WTC11 (cell line): Measurements from ENCODE around the gene TOMM7. TPM values are rescaled to one million over a fixed set of nuclear protein-coding genes. Genes with fewer than 3 reads are reported as not detected.
"Not testable (repeated sequence)": the region's sequence is repeated elsewhere in the genome, so short reads cannot be mapped to it uniquely, and the experiment has no call there.

Source experiments
- ATAC-seq: fragments of 200-7000 bp; cut with Tn5 transposase; 2 replicates; pipeline ENCODE4 v1.10.0; 2021; ENCODE audit warnings: mild to moderate bottlenecking, moderate library complexity
- CTCF ChIA-PET: fragments of 300-600 bp; sonication (Branson Sonifier 250); formaldehyde crosslinking; loops from one replicate; lab custom pipeline; 2021; ENCODE audit warnings: antibody characterized with exemption; lab: Charles Lee
- POLR2A ChIA-PET: fragments of 350-600 bp; sonication (Branson Sonifier 250); formaldehyde crosslinking; loops from one replicate; lab custom pipeline; 2021; ENCODE audit warnings: antibody characterized with exemption; lab: Charles Lee
- DNase-seq: peaks from one replicate; pipeline ENCODE4 v3.0.0; 2021; ENCODE audit warnings: low spot score
- H3K27ac Mint-ChIP-seq: 2 replicates; pipeline ENCODE4 v1.8.0; 2021; ENCODE audit warnings: mixed read lengths
- H3K27me3 Mint-ChIP-seq: 2 replicates; pipeline ENCODE4 v1.8.0; 2021; ENCODE audit warnings: low read depth, mild to moderate bottlenecking, moderate library complexity, mixed read lengths
- H3K36me3 Mint-ChIP-seq: 2 replicates; pipeline ENCODE4 v1.8.0; 2021; ENCODE audit warnings: mixed read lengths
- H3K4me1 Mint-ChIP-seq: 2 replicates; pipeline ENCODE4 v1.8.0; 2022; ENCODE audit warnings: mixed read lengths
- H3K4me3 Mint-ChIP-seq: 2 replicates; pipeline ENCODE4 v1.8.0; 2021; ENCODE audit warnings: mild to moderate bottlenecking, moderate library complexity, mixed read lengths
- H3K9me3 Mint-ChIP-seq: 2 replicates; pipeline ENCODE4 v1.8.0; 2021; ENCODE audit warnings: mixed read lengths
- GRHL2 ChIP-seq: fragments of 250-450 bp; sonication (Bioruptor Pico); IDR thresholded peaks from 2 replicates; pipeline ENCODE4 v1.8.0; 2022; ENCODE audit warnings: mild to moderate bottlenecking, moderate library complexity; ENCODE audit not compliant: insufficient replicate concordance, severe bottlenecking
- KAT7 ChIP-seq: sonication (generic); formaldehyde crosslinking; IDR thresholded peaks from 2 replicates; pipeline ENCODE4 v1.8.1; 2023; ENCODE audit warnings: missing genetic modification reagents, mild to moderate bottlenecking, borderline replicate concordance
- MYBL2 ChIP-seq: sonication (generic); formaldehyde crosslinking; IDR thresholded peaks from 2 replicates; pipeline ENCODE4 v1.8.1; 2023; ENCODE audit warnings: mild to moderate bottlenecking, moderate library complexity, missing genetic modification reagents
- SP1 ChIP-seq: sonication (generic); formaldehyde crosslinking; conservative IDR thresholded peaks from 2 replicates; pipeline ENCODE4 v1.8.1; 2022; ENCODE audit warnings: missing genetic modification reagents
- ZNF232 ChIP-seq: sonication (generic); formaldehyde crosslinking; IDR thresholded peaks from 2 replicates; pipeline ENCODE4 v1.8.0; 2022; ENCODE audit warnings: mild to moderate bottlenecking, missing genetic modification reagents
- ZNF423 ChIP-seq: fragments of 250-450 bp; sonication (Bioruptor Pico); IDR thresholded peaks from 2 replicates; pipeline ENCODE4 v2.1.2; 2022; ENCODE audit warnings: mild to moderate bottlenecking, moderate library complexity
- ZNF671 ChIP-seq: fragments of 250-450 bp; sonication (Bioruptor Pico); IDR thresholded peaks from 2 replicates; pipeline ENCODE4 v1.8.0; 2021; ENCODE audit warnings: mild to moderate bottlenecking
- total RNA-seq: library from RNA; stranded (reverse); gene quantifications from 3 replicates; pipeline ENCODE4 v1.2.3, GENCODE V29; 2021
- TF ChIP-seq, protein P1 (sequence below): sonication (generic); formaldehyde crosslinking; IDR thresholded peaks from 2 replicates; pipeline ENCODE4 v1.8.0; 2023; ENCODE audit warnings: mild to moderate bottlenecking, missing genetic modification reagents
- TF ChIP-seq, protein P2 (sequence below): fragments of 200-600 bp; IDR thresholded peaks from 2 replicates; pipeline ENCODE4 v1.8.0; 2022; ENCODE audit warnings: antibody characterized with exemption
- TF ChIP-seq, protein P3 (sequence below): sonication (generic); formaldehyde crosslinking; IDR thresholded peaks from 2 replicates; pipeline ENCODE4 v1.8.0; 2022; ENCODE audit warnings: missing genetic modification reagents
- TF ChIP-seq, protein P4 (sequence below): fragments of 250-450 bp; sonication (Bioruptor Pico); IDR thresholded peaks from 2 replicates; pipeline ENCODE4 v1.8.0; 2021; ENCODE audit warnings: mild to moderate bottlenecking
- TF ChIP-seq, protein P5 (sequence below): sonication (generic); formaldehyde crosslinking; IDR thresholded peaks from 2 replicates; pipeline ENCODE4 v1.8.0; 2022; ENCODE audit warnings: mild to moderate bottlenecking, missing genetic modification reagents
- TF ChIP-seq, protein P6 (sequence below): sonication (generic); formaldehyde crosslinking; IDR thresholded peaks from 2 replicates; pipeline ENCODE4 v1.8.1; 2023; ENCODE audit warnings: mild to moderate bottlenecking, missing genetic modification reagents, moderate library complexity

Gene TOMM7
- total RNA-seq, 1 experiment from 2014 or later, result 500 TPM

DNA sequence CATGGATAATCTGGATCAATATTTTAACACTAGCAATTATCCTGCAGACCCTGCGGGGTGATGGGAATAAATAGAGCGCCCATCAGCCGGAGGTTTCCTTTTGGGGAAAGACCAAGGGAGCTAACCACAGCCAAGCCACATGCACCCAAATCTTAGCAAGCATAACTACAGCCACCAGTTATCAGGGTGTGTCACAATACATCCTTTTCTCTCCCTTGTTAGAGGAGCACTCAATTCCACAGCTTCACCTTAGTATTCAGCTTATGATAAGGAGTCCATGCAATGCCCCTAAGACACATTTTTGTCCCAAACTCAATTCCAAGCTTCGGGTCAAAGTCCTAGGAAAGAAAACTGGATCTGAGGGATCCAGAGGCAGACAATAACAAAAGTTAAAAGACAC, 15.9 kb downstream of the TOMM7 start (continued):
- TF ChIP-seq, protein P1, sequence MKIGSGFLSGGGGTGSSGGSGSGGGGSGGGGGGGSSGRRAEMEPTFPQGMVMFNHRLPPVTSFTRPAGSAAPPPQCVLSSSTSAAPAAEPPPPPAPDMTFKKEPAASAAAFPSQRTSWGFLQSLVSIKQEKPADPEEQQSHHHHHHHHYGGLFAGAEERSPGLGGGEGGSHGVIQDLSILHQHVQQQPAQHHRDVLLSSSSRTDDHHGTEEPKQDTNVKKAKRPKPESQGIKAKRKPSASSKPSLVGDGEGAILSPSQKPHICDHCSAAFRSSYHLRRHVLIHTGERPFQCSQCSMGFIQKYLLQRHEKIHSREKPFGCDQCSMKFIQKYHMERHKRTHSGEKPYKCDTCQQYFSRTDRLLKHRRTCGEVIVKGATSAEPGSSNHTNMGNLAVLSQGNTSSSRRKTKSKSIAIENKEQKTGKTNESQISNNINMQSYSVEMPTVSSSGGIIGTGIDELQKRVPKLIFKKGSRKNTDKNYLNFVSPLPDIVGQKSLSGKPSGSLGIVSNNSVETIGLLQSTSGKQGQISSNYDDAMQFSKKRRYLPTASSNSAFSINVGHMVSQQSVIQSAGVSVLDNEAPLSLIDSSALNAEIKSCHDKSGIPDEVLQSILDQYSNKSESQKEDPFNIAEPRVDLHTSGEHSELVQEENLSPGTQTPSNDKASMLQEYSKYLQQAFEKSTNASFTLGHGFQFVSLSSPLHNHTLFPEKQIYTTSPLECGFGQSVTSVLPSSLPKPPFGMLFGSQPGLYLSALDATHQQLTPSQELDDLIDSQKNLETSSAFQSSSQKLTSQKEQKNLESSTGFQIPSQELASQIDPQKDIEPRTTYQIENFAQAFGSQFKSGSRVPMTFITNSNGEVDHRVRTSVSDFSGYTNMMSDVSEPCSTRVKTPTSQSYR, result no peak
- TF ChIP-seq, protein P2, sequence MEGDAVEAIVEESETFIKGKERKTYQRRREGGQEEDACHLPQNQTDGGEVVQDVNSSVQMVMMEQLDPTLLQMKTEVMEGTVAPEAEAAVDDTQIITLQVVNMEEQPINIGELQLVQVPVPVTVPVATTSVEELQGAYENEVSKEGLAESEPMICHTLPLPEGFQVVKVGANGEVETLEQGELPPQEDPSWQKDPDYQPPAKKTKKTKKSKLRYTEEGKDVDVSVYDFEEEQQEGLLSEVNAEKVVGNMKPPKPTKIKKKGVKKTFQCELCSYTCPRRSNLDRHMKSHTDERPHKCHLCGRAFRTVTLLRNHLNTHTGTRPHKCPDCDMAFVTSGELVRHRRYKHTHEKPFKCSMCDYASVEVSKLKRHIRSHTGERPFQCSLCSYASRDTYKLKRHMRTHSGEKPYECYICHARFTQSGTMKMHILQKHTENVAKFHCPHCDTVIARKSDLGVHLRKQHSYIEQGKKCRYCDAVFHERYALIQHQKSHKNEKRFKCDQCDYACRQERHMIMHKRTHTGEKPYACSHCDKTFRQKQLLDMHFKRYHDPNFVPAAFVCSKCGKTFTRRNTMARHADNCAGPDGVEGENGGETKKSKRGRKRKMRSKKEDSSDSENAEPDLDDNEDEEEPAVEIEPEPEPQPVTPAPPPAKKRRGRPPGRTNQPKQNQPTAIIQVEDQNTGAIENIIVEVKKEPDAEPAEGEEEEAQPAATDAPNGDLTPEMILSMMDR, result no peak

DNA sequence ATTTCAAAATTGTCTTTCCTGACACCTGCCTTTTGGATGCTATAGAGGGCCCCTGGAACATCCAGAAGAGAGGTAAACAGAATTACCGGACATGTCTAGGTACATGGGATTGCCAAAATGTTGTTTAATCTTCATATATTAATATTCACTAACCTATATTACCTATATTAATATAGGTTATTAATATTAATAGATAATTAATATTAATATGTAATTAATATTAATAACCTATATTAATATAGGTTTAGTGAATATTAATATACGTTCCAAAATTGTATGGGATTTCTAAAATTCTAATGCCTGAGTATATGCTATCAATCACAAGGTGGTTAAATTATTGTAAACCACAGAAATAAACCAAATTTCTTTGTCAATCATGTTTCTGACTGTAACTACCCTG, 17.4 kb downstream of the TOMM7 start:
- Mint-ChIP-seq H3K36me3 (peaks cover 10% of the 10 kb centered on the region), H3K27ac (no peak overlapping the region), H3K27me3 (no peaks in the 10 kb centered on the region), H3K4me1 (peaks cover 71% of the 10 kb centered on the region), H3K9me3 (peaks cover 8% of the 10 kb centered on the region; the same call in 1 of the 2 replicates), H3K4me3 (no peak overlapping the region)
- CTCF ChIA-PET, result interaction anchor here (2.2 kb wide), 1 partner anchor 23 kb away, joined by 7 read pairs; no protein-coding TSS in a partner anchor
- ATAC-seq (no peak), DNase-seq (no peak)
- POLR2A ChIA-PET, result no interaction called here
- no peak for TF ChIP-seq MYBL2 (CRISPR knock-in tag)
- no peak for TF ChIP-seq ZNF423 (CRISPR knock-in tag)
- TF ChIP-seq, protein P3, sequence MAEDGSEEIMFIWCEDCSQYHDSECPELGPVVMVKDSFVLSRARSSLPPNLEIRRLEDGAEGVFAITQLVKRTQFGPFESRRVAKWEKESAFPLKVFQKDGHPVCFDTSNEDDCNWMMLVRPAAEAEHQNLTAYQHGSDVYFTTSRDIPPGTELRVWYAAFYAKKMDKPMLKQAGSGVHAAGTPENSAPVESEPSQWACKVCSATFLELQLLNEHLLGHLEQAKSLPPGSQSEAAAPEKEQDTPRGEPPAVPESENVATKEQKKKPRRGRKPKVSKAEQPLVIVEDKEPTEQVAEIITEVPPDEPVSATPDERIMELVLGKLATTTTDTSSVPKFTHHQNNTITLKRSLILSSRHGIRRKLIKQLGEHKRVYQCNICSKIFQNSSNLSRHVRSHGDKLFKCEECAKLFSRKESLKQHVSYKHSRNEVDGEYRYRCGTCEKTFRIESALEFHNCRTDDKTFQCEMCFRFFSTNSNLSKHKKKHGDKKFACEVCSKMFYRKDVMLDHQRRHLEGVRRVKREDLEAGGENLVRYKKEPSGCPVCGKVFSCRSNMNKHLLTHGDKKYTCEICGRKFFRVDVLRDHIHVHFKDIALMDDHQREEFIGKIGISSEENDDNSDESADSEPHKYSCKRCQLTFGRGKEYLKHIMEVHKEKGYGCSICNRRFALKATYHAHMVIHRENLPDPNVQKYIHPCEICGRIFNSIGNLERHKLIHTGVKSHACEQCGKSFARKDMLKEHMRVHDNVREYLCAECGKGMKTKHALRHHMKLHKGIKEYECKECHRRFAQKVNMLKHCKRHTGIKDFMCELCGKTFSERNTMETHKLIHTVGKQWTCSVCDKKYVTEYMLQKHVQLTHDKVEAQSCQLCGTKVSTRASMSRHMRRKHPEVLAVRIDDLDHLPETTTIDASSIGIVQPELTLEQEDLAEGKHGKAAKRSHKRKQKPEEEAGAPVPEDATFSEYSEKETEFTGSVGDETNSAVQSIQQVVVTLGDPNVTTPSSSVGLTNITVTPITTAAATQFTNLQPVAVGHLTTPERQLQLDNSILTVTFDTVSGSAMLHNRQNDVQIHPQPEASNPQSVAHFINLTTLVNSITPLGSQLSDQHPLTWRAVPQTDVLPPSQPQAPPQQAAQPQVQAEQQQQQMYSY, result no peak
- no peak for TF ChIP-seq GRHL2 (CRISPR knock-in tag)
- TF ChIP-seq KAT7 (CRISPR knock-in tag), result no peak
- TF ChIP-seq, protein P4, sequence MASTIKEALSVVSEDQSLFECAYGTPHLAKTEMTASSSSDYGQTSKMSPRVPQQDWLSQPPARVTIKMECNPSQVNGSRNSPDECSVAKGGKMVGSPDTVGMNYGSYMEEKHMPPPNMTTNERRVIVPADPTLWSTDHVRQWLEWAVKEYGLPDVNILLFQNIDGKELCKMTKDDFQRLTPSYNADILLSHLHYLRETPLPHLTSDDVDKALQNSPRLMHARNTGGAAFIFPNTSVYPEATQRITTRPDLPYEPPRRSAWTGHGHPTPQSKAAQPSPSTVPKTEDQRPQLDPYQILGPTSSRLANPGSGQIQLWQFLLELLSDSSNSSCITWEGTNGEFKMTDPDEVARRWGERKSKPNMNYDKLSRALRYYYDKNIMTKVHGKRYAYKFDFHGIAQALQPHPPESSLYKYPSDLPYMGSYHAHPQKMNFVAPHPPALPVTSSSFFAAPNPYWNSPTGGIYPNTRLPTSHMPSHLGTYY, result no peak
- no peak for TF ChIP-seq ZNF671 (CRISPR knock-in tag)
- TF ChIP-seq SP1 (CRISPR knock-in tag), result no peak
- TF ChIP-seq, protein P5, sequence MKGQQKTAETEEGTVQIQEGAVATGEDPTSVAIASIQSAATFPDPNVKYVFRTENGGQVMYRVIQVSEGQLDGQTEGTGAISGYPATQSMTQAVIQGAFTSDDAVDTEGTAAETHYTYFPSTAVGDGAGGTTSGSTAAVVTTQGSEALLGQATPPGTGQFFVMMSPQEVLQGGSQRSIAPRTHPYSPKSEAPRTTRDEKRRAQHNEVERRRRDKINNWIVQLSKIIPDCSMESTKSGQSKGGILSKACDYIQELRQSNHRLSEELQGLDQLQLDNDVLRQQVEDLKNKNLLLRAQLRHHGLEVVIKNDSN, result no peak

DNA sequence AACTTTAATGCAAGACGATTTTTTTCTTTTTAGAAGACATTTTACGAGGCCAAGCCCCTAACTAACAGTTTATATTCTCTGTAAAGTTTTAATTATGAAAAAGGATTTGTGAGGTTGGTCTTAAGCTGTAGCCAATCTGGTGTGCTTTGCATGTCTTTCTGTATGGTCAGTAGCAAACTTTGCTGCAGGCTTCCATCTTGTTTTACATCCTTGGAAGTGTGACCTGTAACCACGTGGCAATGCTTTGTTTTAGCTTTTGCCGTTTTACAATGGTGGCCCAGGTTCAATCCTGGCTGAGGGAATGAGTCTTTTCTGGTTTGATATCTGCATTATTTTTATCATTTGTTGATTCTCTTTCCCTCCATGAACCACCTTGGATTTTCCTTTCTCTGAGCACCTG, 19.8 kb downstream of the TOMM7 start:
- H3K36me3 Mint-ChIP-seq, result peaks cover 25% of the 10 kb centered on the region
- POLR2A ChIA-PET, result interaction anchor here (1.0 kb wide), 1 partner anchor 20 kb away, joined by 3 read pairs; the partner anchor contains the start of gene TOMM7
- peaks cover 26% of the 10 kb centered on the region for H3K9me3 Mint-ChIP-seq
- not testable (repeated sequence) for DNase-seq, H3K27me3 Mint-ChIP-seq
- TF ChIP-seq ZNF232 (CRISPR knock-in tag), result 0 out of 2 replicates have a peak, but pooled peaks have one; percentile 12
- TF ChIP-seq, protein P6, sequence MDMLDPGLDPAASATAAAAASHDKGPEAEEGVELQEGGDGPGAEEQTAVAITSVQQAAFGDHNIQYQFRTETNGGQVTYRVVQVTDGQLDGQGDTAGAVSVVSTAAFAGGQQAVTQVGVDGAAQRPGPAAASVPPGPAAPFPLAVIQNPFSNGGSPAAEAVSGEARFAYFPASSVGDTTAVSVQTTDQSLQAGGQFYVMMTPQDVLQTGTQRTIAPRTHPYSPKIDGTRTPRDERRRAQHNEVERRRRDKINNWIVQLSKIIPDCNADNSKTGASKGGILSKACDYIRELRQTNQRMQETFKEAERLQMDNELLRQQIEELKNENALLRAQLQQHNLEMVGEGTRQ (CRISPR knock-in tag), result peak; percentile 31; the same call in 1 of the 2 replicates
- CTCF ChIA-PET, result interaction anchor here (0.8 to 1.3 kb wide), 5 partner anchors 8 to 241 kb away, joined by 3 to 8 read pairs (median 4); no protein-coding TSS in a partner anchor
- H3K4me1 Mint-ChIP-seq, result peaks cover 47% of the 10 kb centered on the region
- ATAC-seq, result peak; percentile 13
- peak overlapping the region; percentile 90 for H3K27ac Mint-ChIP-seq
- peak overlapping the region; percentile 9; the same call in 1 of the 2 replicates for H3K4me3 Mint-ChIP-seq
